Ovary (tissue), 3 donors: ENCODE data around the gene FABP6.

ENCODE experiments used
- CTCF ChIP-seq, 3 donors: fragments of 450-650 bp in 2 of 3; fragments of 200-600 bp in 1 of 3; IDR thresholded peaks; one replicate each; pipeline versions ENCODE4 v1.5.1 to v1.8.0; 2016 to 2022; ENCODE audit warnings: antibody characterized with exemption in 3 of 3, mild to moderate bottlenecking in 1 of 3
- EP300 ChIP-seq: sonication (generic); formaldehyde crosslinking; IDR thresholded peaks from one replicate; pipeline ENCODE4 v1.6.1; 2017; ENCODE audit warnings: antibody characterized with exemption
- donor health status: DM: no; HTN: no; CAD: no.

GRCh38 chr5:160250226-160250625 is 20.9 kb downstream of the FABP6 start:
- TF ChIP-seq CTCF (IDR thresholded peaks at IDR 0.05) (no peak), EP300 (no peak)
